ENCODE data around the gene BMPER.

The BMPER gene

DNA sequence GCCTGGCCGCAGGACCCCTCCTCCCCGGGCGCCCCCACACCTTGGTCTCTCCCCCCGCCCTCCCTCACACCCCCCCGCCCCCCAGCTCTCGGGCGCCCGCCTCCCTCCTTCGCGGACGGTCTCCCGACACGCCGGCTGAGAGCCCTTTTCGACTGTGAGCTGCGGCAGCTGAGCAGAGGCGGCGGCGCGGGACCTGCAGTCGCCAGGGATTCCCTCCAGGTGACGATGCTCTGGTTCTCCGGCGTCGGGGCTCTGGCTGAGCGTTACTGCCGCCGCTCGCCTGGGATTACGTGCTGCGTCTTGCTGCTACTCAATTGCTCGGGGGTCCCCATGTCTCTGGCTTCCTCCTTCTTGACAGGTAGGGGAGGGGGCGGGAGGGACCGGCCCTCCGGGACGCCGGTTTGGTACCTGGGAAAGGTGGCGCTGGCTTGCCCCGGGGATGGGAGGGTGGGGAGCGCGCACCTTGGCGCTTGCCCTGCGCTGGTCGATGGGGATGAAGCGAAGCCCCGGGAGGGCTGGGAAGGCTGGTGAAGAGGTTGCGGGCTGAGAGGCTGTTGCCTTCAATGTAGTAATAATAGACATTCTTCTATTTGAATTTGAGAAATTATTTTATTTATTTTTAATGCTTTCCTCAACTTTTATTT lies at the start of gene BMPER:
Gene BMPER (plus strand): TSS at position 151 of the 644 bp plus-strand sequence. CDS start 75 bp downstream, at position 226.
- TF ChIP-seq, protein P1, sequence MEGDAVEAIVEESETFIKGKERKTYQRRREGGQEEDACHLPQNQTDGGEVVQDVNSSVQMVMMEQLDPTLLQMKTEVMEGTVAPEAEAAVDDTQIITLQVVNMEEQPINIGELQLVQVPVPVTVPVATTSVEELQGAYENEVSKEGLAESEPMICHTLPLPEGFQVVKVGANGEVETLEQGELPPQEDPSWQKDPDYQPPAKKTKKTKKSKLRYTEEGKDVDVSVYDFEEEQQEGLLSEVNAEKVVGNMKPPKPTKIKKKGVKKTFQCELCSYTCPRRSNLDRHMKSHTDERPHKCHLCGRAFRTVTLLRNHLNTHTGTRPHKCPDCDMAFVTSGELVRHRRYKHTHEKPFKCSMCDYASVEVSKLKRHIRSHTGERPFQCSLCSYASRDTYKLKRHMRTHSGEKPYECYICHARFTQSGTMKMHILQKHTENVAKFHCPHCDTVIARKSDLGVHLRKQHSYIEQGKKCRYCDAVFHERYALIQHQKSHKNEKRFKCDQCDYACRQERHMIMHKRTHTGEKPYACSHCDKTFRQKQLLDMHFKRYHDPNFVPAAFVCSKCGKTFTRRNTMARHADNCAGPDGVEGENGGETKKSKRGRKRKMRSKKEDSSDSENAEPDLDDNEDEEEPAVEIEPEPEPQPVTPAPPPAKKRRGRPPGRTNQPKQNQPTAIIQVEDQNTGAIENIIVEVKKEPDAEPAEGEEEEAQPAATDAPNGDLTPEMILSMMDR (IDR thresholded peaks at IDR 0.05; ENCODE audit: low read depth, low read length) = no peak
- in situ Hi-C loops (cut with HindIII; ENCODE audit: low sequenced_read_pairs) = no loop called here
- peak within 1 kb of the TSS; percentile 58 for H3K4me3 ChIP-seq (ENCODE audit: low read depth, low read length)

DNA sequence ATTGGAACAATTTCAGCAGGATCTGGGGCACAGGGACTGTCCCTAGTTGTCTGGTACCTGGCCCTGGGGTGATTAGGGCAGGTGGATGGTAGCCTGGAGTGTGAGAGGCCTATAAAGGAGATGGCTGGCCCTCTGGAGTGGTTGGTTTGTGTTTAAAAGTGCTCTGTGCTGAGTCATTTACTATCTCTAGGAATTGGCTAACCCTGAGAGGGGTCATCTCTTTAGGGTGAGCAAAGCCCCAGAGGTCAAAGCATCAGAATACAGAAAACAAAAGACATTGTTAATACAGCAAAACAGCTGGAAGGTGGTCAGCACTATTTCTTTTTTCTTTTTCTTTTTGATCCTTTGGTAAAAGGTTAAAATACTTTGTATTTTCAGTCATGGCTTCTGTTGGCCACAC lies 43.4 kb upstream of the BMPER start:
- TF ChIP-seq, protein P1 (IDR thresholded peaks at IDR 0.05; ENCODE audit: low read depth, low read length) = no peak
- in situ Hi-C loops (cut with HindIII; ENCODE audit: low sequenced_read_pairs) = no loop called here
- DNase-seq (ENCODE audit: low read depth, low spot score) = no peak
- no peak overlapping the region for H3K4me3 ChIP-seq (ENCODE audit: low read depth, low read length)

More for the DNA sequence above, at the start of gene BMPER:
- DNase-seq (ENCODE audit: low read depth, low spot score) = no peak

DNA sequence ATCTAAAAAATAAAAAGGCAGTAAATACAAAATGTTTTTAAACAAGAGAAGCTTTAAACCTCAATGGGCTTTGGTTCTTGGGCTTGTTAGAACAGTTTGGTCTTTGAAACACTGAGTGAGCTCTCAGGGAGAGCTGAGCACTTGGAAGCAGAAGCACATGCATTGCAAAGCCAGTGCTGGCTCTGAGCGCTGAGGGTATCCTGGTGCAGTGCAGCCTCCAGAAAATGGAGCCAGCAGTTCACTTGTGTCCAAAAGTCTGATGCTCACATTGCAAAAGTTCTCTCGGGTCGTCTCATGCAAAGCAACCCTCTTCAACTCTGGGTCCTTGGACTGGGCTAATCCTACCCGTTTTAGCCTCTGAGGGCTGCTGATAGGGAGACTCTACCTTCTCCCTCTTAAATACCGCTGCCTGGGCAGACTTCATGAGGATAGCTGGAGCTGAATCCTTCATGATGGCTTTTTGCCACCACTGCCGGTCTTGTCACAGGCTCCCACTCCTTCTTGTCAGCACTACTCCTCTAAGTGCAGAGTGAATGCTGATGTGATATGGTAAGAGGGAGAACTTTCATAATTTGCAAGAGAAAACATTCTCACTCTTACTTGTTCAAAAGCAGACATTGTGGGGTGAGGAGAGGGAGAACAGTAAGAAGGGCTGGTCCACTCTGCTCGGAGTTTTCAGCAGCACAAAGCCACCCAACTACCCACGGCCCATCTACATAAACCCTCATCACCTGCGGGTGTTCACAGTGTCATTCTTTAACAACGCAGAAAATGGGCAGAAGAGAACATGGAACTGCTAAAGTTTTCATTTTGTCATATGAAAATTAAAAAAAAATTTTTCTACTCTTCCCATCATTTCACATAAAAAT lies 42.2 kb upstream of the BMPER start:
- TF ChIP-seq, protein P1 (IDR thresholded peaks at IDR 0.05; ENCODE audit: low read depth, low read length) = no peak
- no peak overlapping the region for H3K4me3 ChIP-seq (ENCODE audit: low read depth, low read length)
- in situ Hi-C loops (cut with HindIII; ENCODE audit: low sequenced_read_pairs) = no loop called here
- no peak for DNase-seq (ENCODE audit: low read depth, low spot score)

DNA sequence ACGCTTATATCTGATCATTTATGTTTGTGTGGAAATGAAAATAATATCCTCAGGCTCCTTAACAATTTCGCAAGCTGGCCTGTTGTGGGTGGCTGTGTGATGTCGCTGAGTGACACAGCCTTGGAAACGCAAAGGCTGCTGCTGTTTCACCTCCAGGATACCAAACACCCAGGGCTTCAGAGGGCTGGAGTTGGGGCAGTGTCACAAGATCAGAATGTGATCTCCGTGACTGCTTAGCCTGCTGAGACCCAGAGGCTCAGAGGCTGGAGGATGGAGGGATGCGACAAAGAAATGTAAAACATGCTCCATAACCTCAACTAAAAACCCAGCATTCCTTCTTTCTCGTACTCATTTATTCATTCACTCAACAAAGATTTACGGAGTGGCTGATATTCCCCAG lies 37.2 kb upstream of the BMPER start:
- in situ Hi-C loops (cut with HindIII; ENCODE audit: low sequenced_read_pairs) = no loop called here
- H3K4me3 ChIP-seq (ENCODE audit: low read depth, low read length) = no peak overlapping the region
- DNase-seq (ENCODE audit: low read depth, low spot score) = no peak
- TF ChIP-seq, protein P1 (IDR thresholded peaks at IDR 0.05; ENCODE audit: low read depth, low read length) = no peak

DNA sequence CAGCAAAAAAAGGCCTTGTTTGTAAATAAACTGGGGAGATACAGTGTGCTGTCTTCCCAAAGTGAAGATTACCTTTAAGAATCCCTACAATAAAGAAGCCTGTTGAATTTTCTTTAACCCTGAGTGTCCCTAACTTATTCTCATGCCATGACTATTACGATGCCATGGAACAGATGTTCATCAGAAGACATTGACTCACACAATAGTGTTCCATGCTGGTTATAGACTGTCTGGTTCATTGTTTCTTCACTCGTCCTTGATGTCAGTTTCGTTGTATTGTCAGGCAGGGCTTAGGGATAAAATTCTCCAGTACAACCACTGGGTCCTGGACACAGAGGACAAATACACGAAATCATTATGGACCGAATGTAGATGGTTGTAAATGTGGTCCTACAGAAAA lies 36.2 kb upstream of the BMPER start:
- in situ Hi-C loops (cut with HindIII; ENCODE audit: low sequenced_read_pairs) = no loop called here
- TF ChIP-seq, protein P1 (IDR thresholded peaks at IDR 0.05; ENCODE audit: low read depth, low read length) = no peak
- H3K4me3 ChIP-seq (ENCODE audit: low read depth, low read length) = no peak overlapping the region
- no peak for DNase-seq (ENCODE audit: low read depth, low spot score)

DNA sequence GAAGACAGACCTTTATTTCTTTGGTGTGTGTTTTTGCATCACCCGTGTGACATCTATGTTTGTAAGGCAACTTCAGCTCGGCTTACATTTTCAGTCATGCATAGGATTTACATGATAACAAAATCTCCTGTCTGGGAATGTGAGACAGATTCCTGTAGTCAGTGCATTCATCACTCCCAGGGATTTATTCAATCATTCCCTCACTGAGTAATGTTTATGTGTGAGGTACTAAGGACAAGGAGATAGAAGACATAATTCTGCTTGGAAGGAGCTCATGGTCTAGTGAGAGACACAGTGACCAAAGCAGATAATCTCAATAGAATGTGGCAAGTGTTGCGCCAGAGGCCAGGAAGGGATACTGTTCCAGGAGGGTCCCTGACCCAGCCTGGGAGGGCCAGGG lies 35.2 kb upstream of the BMPER start:
- no peak overlapping the region for H3K4me3 ChIP-seq (ENCODE audit: low read depth, low read length)
- in situ Hi-C loops (cut with HindIII; ENCODE audit: low sequenced_read_pairs) = no loop called here
- DNase-seq (ENCODE audit: low read depth, low spot score) = no peak
- TF ChIP-seq, protein P1 (IDR thresholded peaks at IDR 0.05; ENCODE audit: low read depth, low read length) = no peak
